ENCODE measurements around the gene RIOX2. TPM values are rescaled to one million over a fixed set of nuclear protein-coding genes. Genes with fewer than 3 reads are reported as not detected.
A peak's percentile ranks its signal among the peaks of the same experiment; 100 is the strongest.

RIOX2 gene
- total and polyA plus RNA-seq, 2 donors (not counting 1 experiment from before 2014, with no cell fraction given) = 18.5 to 23.6 TPM

DNA sequence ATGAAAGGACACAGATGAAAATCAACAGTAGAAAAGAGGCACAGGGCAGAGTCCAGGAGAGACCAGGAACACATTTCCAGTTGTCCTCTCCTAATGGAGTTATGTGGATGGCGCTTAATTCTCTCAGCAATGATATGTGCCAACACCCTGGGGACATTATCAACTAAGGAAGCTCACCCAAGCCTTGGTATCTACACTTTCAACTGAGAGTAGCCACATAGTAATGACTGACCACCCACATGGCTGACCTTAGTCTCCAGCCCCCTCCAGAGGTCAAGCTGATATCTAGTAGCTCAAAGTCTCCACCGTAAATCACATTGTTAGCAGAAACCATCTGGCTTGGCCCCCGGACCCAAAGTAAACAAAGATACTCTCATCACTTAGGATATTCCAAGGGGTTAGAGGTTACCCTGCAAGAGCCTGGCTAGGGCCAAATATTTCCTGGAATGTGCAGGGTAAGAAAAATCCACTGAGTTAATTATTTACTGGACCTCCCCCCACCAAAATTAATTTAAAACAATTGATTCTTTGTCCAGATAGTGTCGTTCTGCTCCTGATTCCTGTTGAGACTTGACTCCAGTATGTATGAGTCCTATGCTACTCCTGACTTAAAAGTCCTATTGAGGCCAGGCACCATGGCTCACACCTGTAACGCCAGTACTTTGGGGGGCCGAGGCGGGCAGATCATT, 38.1 kb upstream of the RIOX2 start:
- ATAC-seq (ENCODE audit: low read depth) = no peak
- POLR2A ChIA-PET = no interaction called here

DNA sequence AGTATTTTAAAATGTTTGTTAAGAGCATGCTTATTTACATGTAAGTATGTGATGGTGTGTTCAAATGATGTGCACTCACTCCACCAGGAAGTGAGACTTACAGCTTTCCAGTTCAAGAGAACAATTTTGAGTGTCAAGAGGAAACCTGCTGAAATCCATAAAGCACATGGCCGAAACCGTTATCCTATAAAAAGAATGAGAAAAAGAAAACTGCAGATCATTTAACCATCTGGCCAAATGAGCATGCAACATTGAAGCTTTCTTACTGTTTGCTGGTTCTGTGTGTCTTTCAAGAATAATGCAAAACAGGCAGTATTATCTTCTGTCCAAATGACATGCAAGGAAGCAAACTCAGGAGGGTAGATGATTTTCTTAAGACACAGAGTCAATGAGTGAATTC, 36.6 kb upstream of the RIOX2 start:
- ChIA-PET POLR2A (no interaction called here), CTCF (interaction anchor here (9.7 kb wide), 1 partner anchor 13 kb away, joined by 100 read pairs; no protein-coding TSS in a partner anchor)
- Histone ChIP-seq H3K36me3 (replicated peaks in 1 of 2; ENCODE audit: control extremely low read depth in 1 of 2, control insufficient read depth in 1 of 2, extremely low read depth in 1 of 2, insufficient read depth in 2 of 2, low read length in 1 of 2) (no peaks in the 10 kb centered on the region), H3K9ac (ENCODE audit: low read length) (no peak overlapping the region), H3K4me3 (ENCODE audit: control extremely low read depth in 1 of 5, extremely low read depth in 1 of 5, insufficient read depth in 1 of 5, low read depth in 2 of 5, low read length in 4 of 5) (no peak overlapping the region), H3K9me3 (ENCODE audit: control extremely low read depth in 1 of 3, control insufficient read depth in 2 of 3, insufficient read depth in 1 of 3, low read length in 2 of 3) (no peaks in the 10 kb centered on the region), H2AFZ (ENCODE audit: insufficient read depth, low read depth, low read length, poor library complexity, severe bottlenecking) (peak overlapping the region; percentile 24), H3K4me2 (replicated peaks; ENCODE audit: low read depth, low read length, poor library complexity, severe bottlenecking) (no peak overlapping the region), H3K27ac (ENCODE audit: low read length in 2 of 2) (no peak overlapping the region), H4K20me1 (ENCODE audit: control insufficient read depth, insufficient read depth, low read length, poor library complexity, severe bottlenecking) (no peaks in the 10 kb centered on the region), H3K79me2 (ENCODE audit: control insufficient read depth, insufficient read depth, low read length) (no peaks in the 10 kb centered on the region), H3K4me1 (ENCODE audit: control insufficient read depth in 2 of 2, insufficient read depth in 2 of 2, low read length in 2 of 2) (peaks cover 1 to 11% of the 10 kb centered on the region in 2 donors), H3K27me3 (replicated peaks in 1 of 4; ENCODE audit: control extremely low read depth in 1 of 4, control insufficient read depth in 3 of 4, insufficient read depth in 4 of 4, low read length in 3 of 4) (no peaks in the 10 kb centered on the region)
- H3K9me3 Mint-ChIP-seq (ENCODE audit: insufficient read depth) = no peaks in the 10 kb centered on the region
- H3K27me3 Mint-ChIP-seq = peaks cover 23% of the 10 kb centered on the region
- H3K27ac Mint-ChIP-seq = no peak overlapping the region
- no peak for ATAC-seq (ENCODE audit: low read depth)
- no peak for TF ChIP-seq EZH2 (IDR thresholded peaks at IDR 0.05; ENCODE audit: borderline replicate concordance, insufficient read depth, low read depth, low read length, poor library complexity, severe bottlenecking)
- TF ChIP-seq, protein P1, sequence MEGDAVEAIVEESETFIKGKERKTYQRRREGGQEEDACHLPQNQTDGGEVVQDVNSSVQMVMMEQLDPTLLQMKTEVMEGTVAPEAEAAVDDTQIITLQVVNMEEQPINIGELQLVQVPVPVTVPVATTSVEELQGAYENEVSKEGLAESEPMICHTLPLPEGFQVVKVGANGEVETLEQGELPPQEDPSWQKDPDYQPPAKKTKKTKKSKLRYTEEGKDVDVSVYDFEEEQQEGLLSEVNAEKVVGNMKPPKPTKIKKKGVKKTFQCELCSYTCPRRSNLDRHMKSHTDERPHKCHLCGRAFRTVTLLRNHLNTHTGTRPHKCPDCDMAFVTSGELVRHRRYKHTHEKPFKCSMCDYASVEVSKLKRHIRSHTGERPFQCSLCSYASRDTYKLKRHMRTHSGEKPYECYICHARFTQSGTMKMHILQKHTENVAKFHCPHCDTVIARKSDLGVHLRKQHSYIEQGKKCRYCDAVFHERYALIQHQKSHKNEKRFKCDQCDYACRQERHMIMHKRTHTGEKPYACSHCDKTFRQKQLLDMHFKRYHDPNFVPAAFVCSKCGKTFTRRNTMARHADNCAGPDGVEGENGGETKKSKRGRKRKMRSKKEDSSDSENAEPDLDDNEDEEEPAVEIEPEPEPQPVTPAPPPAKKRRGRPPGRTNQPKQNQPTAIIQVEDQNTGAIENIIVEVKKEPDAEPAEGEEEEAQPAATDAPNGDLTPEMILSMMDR (IDR thresholded peaks at IDR 0.05) = no peak
- peaks cover 17% of the 10 kb centered on the region for H3K4me1 Mint-ChIP-seq
- no peak overlapping the region for H3K4me3 Mint-ChIP-seq
- WGBS (ENCODE audit: insufficient coverage) = no CpG with 5 or more reads among the region's 2 CpGs
- intact Hi-C loops (cut with micrococcal nuclease) = loop anchor here (5.0 kb wide), 1 partner anchor 97 kb away; no protein-coding TSS in a partner anchor
- DNase-seq = no peak

More for the DNA sequence above, 38.1 kb upstream of the RIOX2 start:
- no peaks in the 10 kb centered on the region for H3K4me1 ChIP-seq (ENCODE audit: control insufficient read depth in 2 of 2, insufficient read depth in 2 of 2, low read length in 2 of 2)
- Mint-ChIP-seq H3K4me1 (peaks cover 6% of the 10 kb centered on the region), H3K27ac (no peak overlapping the region), H3K4me3 (no peak overlapping the region), H3K27me3 (peaks cover 27% of the 10 kb centered on the region), H3K9me3 (ENCODE audit: insufficient read depth) (no peaks in the 10 kb centered on the region)
- TF ChIP-seq EZH2 (IDR thresholded peaks at IDR 0.05; ENCODE audit: borderline replicate concordance, insufficient read depth, low read depth, low read length, poor library complexity, severe bottlenecking) = no peak
- TF ChIP-seq, protein P1 (IDR thresholded peaks at IDR 0.05) = no peak
- CTCF ChIA-PET = interaction anchor here (9.7 kb wide), 1 partner anchor 12 kb away, joined by 100 read pairs; no protein-coding TSS in a partner anchor
- no peaks in the 10 kb centered on the region for H3K9me3 ChIP-seq (ENCODE audit: control extremely low read depth in 1 of 3, control insufficient read depth in 2 of 3, insufficient read depth in 1 of 3, low read length in 2 of 3)
- no peak overlapping the region for H3K9ac ChIP-seq (ENCODE audit: low read length)
- DNase-seq = no peak
- WGBS (ENCODE audit: insufficient coverage) = 100% methylated on average over 4 of the region's 7 CpGs
- intact Hi-C loops (cut with micrococcal nuclease) = no loop called here
- no peak overlapping the region for H3K27ac ChIP-seq (ENCODE audit: low read length in 2 of 2)
- no peaks in the 10 kb centered on the region for H3K36me3 ChIP-seq (replicated peaks in 1 of 2; ENCODE audit: control extremely low read depth in 1 of 2, control insufficient read depth in 1 of 2, extremely low read depth in 1 of 2, insufficient read depth in 2 of 2, low read length in 1 of 2)
- no peaks in the 10 kb centered on the region for H3K79me2 ChIP-seq (ENCODE audit: control insufficient read depth, insufficient read depth, low read length)
- H3K27me3 ChIP-seq (replicated peaks in 1 of 4; ENCODE audit: control extremely low read depth in 1 of 4, control insufficient read depth in 3 of 4, insufficient read depth in 4 of 4, low read length in 3 of 4) = no peaks in the 10 kb centered on the region
- no peaks in the 10 kb centered on the region for H4K20me1 ChIP-seq (ENCODE audit: control insufficient read depth, insufficient read depth, low read length, poor library complexity, severe bottlenecking)
- H3K4me3 ChIP-seq (ENCODE audit: control extremely low read depth in 1 of 5, extremely low read depth in 1 of 5, insufficient read depth in 1 of 5, low read depth in 2 of 5, low read length in 4 of 5) = no peak overlapping the region
- H2AFZ ChIP-seq (ENCODE audit: insufficient read depth, low read depth, low read length, poor library complexity, severe bottlenecking) = no peak overlapping the region
- no peak overlapping the region for H3K4me2 ChIP-seq (replicated peaks; ENCODE audit: low read depth, low read length, poor library complexity, severe bottlenecking)

All from B cell (primary cell).